Activated CD4-positive, alpha-beta T cell treated with anti-CD3 and anti-CD28 coated beads for 36 hours (primary cell): ENCODE data around the gene COL6A2. TPM values are rescaled to one million over a fixed set of nuclear protein-coding genes. Genes with fewer than 3 reads are reported as not detected.

ENCODE experiments used
- ATAC-seq: fragments of 200-7000 bp; cut with Tn5 transposase; one replicate; pipeline ENCODE4 v1.10.0; 2021; ENCODE audit warnings: mild to moderate bottlenecking, moderate library complexity
- CTCF ChIA-PET: fragments of 350-600 bp; sonication (Branson Sonifier 250); formaldehyde crosslinking; loops from one replicate; lab custom pipeline; 2021; ENCODE audit warnings: antibody characterized with exemption; lab: Charles Lee
- POLR2A ChIA-PET: fragments of 350-600 bp; sonication (Branson Sonifier 250); formaldehyde crosslinking; loops from one replicate; lab custom pipeline; 2021; ENCODE audit warnings: antibody characterized with exemption, inconsistent platforms; lab: Charles Lee
- DNase-seq: peaks from one replicate; pipeline ENCODE4 v3.0.0-alpha.2; 2020
- H3K27ac Mint-ChIP-seq: one replicate; pipeline ENCODE4 v1.8.0; 2021; ENCODE audit warnings: mixed read lengths
- H3K27me3 Mint-ChIP-seq: one replicate; pipeline ENCODE4 v1.8.0; 2021; ENCODE audit warnings: mixed read lengths
- H3K36me3 Mint-ChIP-seq: one replicate; pipeline ENCODE4 v1.8.0; 2021; ENCODE audit warnings: low read depth, mixed read lengths
- H3K4me1 Mint-ChIP-seq: one replicate; pipeline ENCODE4 v1.8.0; 2021; ENCODE audit warnings: mixed read lengths
- H3K4me3 Mint-ChIP-seq: one replicate; pipeline ENCODE4 v1.8.0; 2021; ENCODE audit warnings: mild to moderate bottlenecking, moderate library complexity, mixed read lengths
- H3K9me3 Mint-ChIP-seq: one replicate; pipeline ENCODE4 v1.8.0; 2021; ENCODE audit warnings: low read depth, mixed read lengths
- intact Hi-C, 2 experiments: fragments of 100-400 bp; cut with DNase I in 1 of 2; cut with micrococcal nuclease in 1 of 2; formaldehyde crosslinking; loops; one replicate each; pipeline versions ENCODE4 v1.14.2 to v1.15.1; 2022 to 2024; cut with DNase I, micrococcal nuclease
- total RNA-seq, 2 experiments: library from RNA; stranded (reverse); gene quantifications; one replicate each; pipeline ENCODE4 v1.2.3, GENCODE V29; 2021

The COL6A2 gene
- total RNA-seq: 1 to 10 TPM; 3.3 to 3.4 TPM

DNA sequence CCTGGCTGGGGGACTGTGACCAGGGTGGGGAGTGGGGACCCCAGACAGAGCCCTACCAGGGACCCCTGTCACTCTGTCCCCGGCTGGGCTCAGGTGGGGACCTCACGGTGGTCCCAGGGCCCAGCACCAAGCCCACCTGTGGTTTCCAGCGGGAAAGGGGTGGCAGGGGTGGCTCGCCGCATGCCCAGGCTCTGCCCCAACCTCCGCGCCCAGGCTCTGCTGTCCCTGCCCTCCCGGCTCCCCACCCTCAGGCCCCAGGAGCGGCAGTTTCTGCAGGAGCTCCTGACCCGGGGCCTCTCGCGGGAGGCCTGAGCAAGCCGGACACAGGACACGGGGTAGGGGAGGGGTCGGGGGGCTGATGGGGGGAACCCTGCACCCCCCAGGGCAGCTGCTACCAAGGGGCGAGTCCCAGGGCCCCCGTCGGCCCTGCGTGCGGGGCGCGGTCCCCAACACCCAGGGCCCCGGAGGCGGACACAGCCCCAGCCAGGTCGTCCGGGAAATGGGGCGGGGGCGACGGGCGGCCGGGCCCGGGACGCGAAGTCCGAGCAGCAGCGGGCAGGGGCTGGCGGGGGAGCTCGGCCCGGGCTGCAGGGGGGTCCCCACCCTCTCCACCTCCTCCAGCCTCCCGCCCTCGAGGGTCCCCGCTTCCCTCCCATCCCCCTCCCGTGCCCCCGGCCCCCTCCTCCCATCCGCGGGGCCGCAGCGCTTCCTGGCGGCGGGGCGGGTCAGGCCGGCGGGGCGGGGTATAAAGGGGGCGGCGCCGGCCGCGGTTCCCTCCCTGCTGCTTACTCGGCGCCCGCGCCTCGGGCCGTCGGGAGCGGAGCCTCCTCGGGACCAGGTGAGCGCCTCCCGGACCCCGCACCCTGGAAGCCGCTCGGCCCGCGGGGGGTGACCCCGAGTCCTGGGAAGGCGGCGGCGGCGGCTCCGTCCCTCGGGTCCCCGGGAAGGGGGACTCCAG lies at the start of gene COL6A2:
TSS of gene COL6A2 (plus strand) at position 777 of the 958 bp plus-strand sequence.
- no peak within 1 kb of the TSS for H3K27ac Mint-ChIP-seq
- peaks cover 4% of the 10 kb centered on the region for H3K9me3 Mint-ChIP-seq
- peak; percentile 77 for DNase-seq
- ChIA-PET POLR2A (no interaction called here), CTCF (no interaction called here)
- H3K36me3 Mint-ChIP-seq: peaks cover 2% of the 10 kb centered on the region
- intact Hi-C loops: loop anchor here (2.0 to 5.0 kb wide), 3 partner anchors 125 to 131 kb away; partner anchors contain the start of gene LSS (in 1 of the 2)
- ATAC-seq: peak; percentile 96
- peaks cover 2% of the 10 kb centered on the region for H3K4me1 Mint-ChIP-seq
- peak within 1 kb of the TSS; percentile 52 for H3K4me3 Mint-ChIP-seq
- peaks cover 22% of the 10 kb centered on the region for H3K27me3 Mint-ChIP-seq

DNA sequence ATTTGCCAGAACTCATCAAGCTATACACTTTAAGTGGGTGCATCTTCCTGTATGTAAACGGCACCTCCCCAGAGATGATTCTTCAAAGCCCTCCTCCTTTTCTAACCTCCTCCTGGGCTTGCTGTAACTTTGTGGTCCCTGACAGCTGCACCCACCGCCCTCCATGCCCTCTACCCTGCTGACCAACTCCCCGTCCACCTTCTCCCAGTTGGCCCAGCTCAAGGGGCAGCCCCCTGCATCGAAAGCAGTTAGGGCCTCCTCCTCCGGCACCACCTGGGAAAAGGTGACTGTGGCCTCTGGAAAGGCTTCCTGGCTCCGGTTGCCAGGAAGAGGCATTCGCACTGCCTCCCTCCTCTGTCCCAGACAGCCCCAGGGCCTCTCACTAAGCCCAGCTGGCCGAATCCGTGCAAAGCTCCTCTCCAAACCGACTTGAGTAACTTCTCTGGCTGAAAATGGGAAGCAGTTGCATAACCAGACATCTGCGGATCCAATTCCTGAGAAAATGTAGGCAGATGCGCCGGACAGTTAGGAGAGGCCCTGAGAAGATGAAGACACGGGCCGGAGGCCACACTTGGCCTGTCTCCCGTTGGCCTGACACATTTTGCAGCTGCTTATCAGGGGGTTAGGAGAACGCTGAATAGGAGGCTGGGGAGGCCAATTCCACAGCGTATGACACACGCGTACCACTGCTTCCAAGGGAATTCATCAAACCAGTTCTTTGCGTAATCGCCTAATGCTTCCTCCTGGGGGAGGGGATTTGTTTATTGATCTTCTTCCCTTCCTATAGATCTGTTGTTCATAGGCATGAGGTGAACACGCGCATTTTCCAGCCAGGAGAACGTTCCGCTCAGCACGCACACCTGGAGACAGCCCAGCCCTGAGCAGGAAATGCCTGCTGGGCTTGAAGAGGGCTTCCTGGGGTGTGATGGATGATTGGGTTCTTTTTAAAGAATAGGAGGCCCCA lies 48.7 kb upstream of the COL6A2 start:
- no peak overlapping the region for H3K27ac Mint-ChIP-seq
- no peaks in the 10 kb centered on the region for H3K36me3 Mint-ChIP-seq
- H3K4me1 Mint-ChIP-seq: peaks cover 11% of the 10 kb centered on the region

DNA sequence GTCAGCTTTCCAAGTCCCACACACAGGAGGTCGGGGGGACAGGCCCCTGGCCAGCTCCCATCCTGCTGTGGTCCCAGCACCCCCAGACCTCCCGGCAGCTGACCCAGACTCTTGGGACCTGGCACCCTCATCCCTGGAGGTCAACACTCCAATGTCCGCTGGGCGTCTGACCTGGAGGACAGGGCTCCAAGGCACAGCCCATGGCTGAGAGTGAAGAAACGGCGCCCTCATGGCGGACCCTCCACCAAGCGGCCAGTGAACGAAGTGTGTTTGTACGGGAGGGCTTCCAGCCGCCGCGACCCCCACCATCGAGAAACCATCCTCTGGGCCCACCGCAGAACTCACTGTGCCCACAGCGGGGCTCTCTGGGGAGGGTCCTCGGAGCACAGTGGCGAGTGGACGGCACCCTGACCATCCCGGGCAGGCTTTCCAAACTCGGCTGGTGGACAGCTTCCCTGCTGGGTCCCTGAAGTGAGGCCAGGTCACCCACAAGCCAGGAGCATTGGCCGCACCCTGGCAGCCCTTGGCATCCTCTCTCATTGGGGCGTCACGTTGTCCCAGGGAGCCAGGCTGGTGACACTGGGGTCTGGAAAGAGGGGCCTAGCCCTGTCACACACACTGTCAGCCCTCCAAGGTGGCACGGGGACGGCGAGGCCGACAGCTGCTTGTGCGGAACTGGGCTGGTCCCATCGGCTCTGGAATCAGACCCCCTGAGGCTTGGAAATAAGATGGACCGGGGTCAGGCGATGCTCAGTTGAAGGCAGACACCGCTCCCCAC lies 47.8 kb upstream of the COL6A2 start:
- ChIA-PET CTCF (no interaction called here), POLR2A (no interaction called here)
- intact Hi-C loops: no loop called here
- no peak overlapping the region for H3K4me3 Mint-ChIP-seq
- peaks cover 11% of the 10 kb centered on the region for H3K4me1 Mint-ChIP-seq
- ATAC-seq (no peak), DNase-seq (no peak)
- no peak overlapping the region for H3K27ac Mint-ChIP-seq
- peaks cover 5% of the 10 kb centered on the region for H3K27me3 Mint-ChIP-seq
- no peaks in the 10 kb centered on the region for H3K36me3 Mint-ChIP-seq
- H3K9me3 Mint-ChIP-seq: no peaks in the 10 kb centered on the region

More for the DNA sequence above, 48.7 kb upstream of the COL6A2 start:
- Mint-ChIP-seq H3K27me3 (peaks cover 5% of the 10 kb centered on the region), H3K9me3 (no peaks in the 10 kb centered on the region), H3K4me3 (no peak overlapping the region)
- DNase-seq (no peak), ATAC-seq (no peak)
- intact Hi-C loops: no loop called here
- ChIA-PET POLR2A (no interaction called here), CTCF (no interaction called here)

DNA sequence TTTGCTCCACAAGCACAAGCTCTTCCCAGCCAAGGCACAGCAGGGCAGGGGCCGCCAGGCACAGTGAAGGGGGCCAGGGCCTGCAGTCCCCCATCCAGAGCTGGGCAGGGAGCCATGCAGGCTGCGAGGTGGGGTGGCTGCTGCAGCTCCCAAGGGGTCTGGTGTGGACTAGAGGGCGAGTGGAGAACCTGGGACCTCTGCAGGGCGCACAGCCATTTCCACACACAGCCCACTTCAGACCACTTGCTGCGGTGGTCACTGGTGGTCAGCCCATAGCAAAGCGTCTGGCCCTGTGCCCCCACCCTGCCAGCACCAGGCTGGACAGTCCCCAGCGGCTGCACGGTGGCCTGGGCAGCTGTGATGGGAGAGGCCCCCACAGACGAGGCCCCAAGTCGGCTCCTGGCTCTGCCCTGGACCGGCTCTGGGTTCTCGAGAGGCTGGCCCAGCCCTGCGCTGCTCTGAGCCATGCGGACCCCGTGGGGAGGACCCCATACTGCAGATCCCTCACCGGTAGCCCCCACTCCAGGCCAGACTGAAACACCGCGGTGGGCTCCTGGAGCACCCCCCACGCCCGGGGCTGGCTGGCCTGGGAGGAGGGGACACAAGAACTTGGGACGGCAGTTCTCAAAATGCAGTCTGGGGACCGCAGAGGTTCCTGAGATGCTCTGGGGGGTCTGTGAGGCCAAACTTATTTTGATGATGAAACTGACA lies 47.1 kb upstream of the COL6A2 start:
- H3K36me3 Mint-ChIP-seq: no peaks in the 10 kb centered on the region
- peaks cover 11% of the 10 kb centered on the region for H3K4me1 Mint-ChIP-seq
- intact Hi-C loops: no loop called here

DNA sequence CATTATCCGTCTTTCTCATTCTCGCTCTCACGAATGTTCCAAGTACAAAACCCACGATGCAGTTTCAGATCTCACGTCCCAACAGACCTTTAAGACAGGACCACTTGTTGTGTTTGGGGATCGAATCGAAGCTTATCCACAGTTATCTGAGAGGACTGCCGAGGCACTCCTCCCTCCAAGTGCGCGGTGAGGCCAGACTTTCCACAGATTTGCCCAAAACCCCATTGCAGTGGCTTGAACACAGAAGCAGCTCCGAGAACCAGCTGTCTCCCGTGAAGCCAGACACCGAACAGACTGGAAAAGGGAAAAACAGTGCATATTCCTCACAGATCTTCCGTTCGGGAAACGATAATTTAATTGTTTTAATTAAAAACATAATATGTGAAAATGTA lies 46.5 kb upstream of the COL6A2 start:
- H3K4me3 Mint-ChIP-seq: no peak overlapping the region
- peaks cover 15% of the 10 kb centered on the region for H3K4me1 Mint-ChIP-seq
- no peaks in the 10 kb centered on the region for H3K9me3 Mint-ChIP-seq
- DNase-seq (no peak), ATAC-seq (no peak)
- H3K27ac Mint-ChIP-seq: no peak overlapping the region
- peaks cover 10% of the 10 kb centered on the region for H3K27me3 Mint-ChIP-seq
- ChIA-PET CTCF (no interaction called here), POLR2A (no interaction called here)
- H3K36me3 Mint-ChIP-seq: no peaks in the 10 kb centered on the region
- intact Hi-C loops: no loop called here

More for the DNA sequence above, 47.1 kb upstream of the COL6A2 start:
- POLR2A ChIA-PET: no interaction called here
- no peak for ATAC-seq
- Mint-ChIP-seq H3K9me3 (no peaks in the 10 kb centered on the region), H3K27ac (no peak overlapping the region), H3K4me3 (no peak overlapping the region), H3K27me3 (peaks cover 5% of the 10 kb centered on the region)
- CTCF ChIA-PET: no interaction called here
- no peak for DNase-seq

DNA sequence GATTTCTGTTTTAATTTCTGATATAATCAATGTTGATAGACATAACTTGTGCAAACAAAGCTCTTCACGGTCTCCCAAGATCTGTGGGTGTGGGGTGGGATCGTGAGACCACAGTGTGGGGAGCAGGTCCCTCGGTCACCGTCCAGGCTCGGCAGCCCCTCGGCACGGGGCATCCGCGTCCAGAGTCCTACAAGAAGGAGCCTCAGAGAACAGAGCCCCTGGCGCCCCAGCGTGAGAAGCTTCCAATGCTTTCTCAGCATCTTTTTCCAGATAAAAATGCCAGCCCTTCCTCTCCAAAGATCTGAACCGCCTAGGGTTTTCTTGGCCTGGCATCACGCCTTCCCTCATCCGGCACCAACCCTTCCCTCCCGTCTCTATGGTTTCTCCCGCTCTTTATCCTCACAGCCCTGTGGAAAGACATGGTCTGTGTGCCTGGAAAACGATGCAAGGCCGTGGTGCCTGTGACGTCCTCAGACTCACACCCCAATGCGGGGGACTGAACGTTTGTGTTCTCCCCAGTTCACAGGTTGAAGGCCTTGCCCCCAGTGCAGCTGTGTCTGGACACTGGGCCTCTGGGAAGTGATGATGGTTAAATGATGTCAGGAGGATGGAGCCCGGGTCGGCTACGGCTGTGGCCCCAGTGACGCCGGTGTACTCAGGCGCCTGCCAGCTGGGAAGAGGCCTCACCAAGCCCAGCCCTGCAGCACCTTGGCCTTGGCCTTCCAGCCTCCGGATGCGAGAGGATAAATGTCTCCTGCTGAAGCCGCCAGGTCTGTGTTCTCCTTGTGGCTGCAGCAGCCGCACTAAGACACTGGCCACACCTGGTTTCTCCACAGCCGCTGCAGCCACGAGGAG lies 45.9 kb upstream of the COL6A2 start:
- no peaks in the 10 kb centered on the region for H3K9me3 Mint-ChIP-seq
- intact Hi-C loops: loop anchor here in 1 of 2 experiments (2.0 kb wide), 1 partner anchor 79 kb away; no protein-coding TSS in a partner anchor
- H3K27me3 Mint-ChIP-seq: peaks cover 10% of the 10 kb centered on the region
- H3K27ac Mint-ChIP-seq: no peak overlapping the region
- ChIA-PET CTCF (no interaction called here), POLR2A (no interaction called here)
- H3K36me3 Mint-ChIP-seq: no peaks in the 10 kb centered on the region
- H3K4me3 Mint-ChIP-seq: no peak overlapping the region
- no peak for ATAC-seq
- no peak for DNase-seq
- peaks cover 15% of the 10 kb centered on the region for H3K4me1 Mint-ChIP-seq

DNA sequence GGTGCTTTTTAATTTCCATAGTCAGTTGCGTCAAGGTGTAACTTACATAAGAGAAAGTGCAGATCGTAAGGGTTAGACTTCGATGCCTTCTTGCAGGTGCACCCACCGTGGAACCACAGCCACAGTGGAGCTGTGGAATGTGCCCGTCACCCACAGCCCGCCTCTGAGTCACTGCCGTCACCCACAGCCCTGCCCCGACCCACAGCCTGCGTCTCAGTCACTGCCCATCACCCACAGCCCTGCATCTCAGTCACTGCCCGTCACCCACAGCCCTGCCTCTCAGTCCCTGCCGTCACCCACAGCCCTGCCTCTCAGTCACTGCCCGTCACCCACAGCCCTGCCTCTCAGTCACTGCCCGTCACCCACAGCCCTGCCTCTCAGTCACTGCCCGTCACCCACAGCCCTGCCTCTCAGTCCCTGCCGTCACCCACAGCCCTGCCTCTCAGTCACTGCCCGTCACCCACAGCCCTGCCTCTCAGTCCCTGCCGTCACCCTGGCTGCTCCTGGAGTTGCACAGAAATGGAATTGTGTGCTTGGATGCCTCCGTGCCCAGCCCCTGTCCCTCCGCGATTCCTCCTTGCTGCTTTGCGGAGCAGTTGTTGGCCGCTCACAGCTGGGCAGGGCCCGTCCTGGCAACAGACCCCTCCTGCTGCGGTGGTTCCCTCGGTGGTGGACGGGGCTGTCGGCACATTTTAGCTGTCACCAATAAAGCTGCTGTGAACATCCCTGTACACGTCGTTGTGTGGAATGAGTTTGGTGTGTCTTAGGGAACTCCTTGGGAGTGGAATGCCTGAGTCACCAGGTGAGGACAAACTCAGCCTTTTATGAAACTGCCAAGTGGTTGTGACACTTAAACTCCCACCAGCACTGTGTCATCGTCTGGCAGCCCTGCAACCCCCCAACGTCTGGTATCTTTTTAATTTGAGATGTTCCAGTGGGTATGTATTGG lies 44.9 kb upstream of the COL6A2 start:
- ChIA-PET POLR2A (interaction anchor here (0.6 kb wide), 1 partner anchor 502 kb away, joined by 3 read pairs; no protein-coding TSS in a partner anchor), CTCF (no interaction called here)
- H3K4me3 Mint-ChIP-seq: no peak overlapping the region
- DNase-seq: peak; percentile 67
- H3K4me1 Mint-ChIP-seq: peaks cover 21% of the 10 kb centered on the region
- intact Hi-C loops: loop anchor here in 1 of 2 experiments (2.0 kb wide), 1 partner anchor 80 kb away; no protein-coding TSS in a partner anchor
- ATAC-seq: peak; percentile 78
- peaks cover 13% of the 10 kb centered on the region for H3K27me3 Mint-ChIP-seq
- peak overlapping the region; percentile 47 for H3K27ac Mint-ChIP-seq
- no peaks in the 10 kb centered on the region for H3K36me3 Mint-ChIP-seq
- no peaks in the 10 kb centered on the region for H3K9me3 Mint-ChIP-seq

DNA sequence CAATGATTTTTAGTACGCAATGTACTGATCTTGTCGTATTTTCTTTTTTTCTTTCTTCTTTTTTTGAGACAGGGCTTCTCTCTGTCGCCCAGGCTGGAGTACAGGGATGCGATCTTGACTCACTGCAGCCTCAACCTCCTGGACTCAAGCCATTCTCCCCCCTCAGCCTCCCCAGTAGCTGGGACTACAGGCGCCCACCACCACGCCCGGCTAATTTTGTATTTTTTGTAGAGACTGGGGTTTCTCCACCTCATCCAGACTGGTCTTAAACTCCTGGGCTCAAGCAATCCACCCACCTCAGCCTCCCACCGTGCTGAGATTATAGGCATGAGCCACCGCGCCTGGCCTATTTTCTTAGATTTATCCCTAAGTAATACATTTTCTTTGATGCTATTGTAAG lies 43.9 kb upstream of the COL6A2 start:
- ChIA-PET POLR2A (no interaction called here), CTCF (interaction anchor here (0.6 kb wide), 1 partner anchor 155 kb away, joined by 3 read pairs; no protein-coding TSS in a partner anchor)
- Mint-ChIP-seq H3K36me3 (no peaks in the 10 kb centered on the region), H3K27ac (no peak overlapping the region), H3K9me3 (peaks cover 5% of the 10 kb centered on the region), H3K4me3 (no peak overlapping the region), H3K27me3 (peaks cover 21% of the 10 kb centered on the region), H3K4me1 (peaks cover 21% of the 10 kb centered on the region)
- intact Hi-C loops: no loop called here
- DNase-seq (no peak), ATAC-seq (no peak)

DNA sequence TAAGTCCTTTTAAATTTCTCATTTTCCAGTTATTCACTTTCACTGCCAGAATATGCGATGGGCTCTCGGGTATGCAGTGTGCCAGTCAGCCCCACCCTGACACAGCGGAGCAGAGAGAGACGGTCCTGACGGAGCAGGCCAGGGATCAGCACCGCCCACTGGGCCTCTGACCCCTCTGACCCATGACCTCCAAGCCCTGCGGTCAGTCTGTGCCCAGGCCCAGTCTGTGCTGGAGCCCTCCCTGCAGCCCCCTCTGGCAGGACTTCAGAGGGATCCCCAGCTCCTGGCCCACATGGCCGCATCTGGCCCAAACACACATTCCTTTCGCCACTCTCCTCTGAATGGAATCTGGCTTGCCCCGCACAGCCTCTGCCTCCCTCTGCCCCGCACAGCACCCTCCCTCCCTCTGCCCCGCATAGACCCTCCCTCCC lies 43.4 kb upstream of the COL6A2 start:
- POLR2A ChIA-PET: no interaction called here
- CTCF ChIA-PET: interaction anchor here (0.6 kb wide), 1 partner anchor 154 kb away, joined by 3 read pairs; no protein-coding TSS in a partner anchor
- intact Hi-C loops: no loop called here
- Mint-ChIP-seq H3K4me1 (peaks cover 21% of the 10 kb centered on the region), H3K36me3 (no peaks in the 10 kb centered on the region), H3K4me3 (no peak overlapping the region), H3K9me3 (peaks cover 5% of the 10 kb centered on the region), H3K27ac (no peak overlapping the region), H3K27me3 (peaks cover 25% of the 10 kb centered on the region)
- no peak for DNase-seq
- no peak for ATAC-seq
